Measurements from ENCODE around the gene FARSA.
"Not testable (repeated sequence)": the region's sequence is repeated elsewhere in the genome, so short reads cannot be mapped to it uniquely, and the experiment has no call there.

FARSA gene

DNA sequence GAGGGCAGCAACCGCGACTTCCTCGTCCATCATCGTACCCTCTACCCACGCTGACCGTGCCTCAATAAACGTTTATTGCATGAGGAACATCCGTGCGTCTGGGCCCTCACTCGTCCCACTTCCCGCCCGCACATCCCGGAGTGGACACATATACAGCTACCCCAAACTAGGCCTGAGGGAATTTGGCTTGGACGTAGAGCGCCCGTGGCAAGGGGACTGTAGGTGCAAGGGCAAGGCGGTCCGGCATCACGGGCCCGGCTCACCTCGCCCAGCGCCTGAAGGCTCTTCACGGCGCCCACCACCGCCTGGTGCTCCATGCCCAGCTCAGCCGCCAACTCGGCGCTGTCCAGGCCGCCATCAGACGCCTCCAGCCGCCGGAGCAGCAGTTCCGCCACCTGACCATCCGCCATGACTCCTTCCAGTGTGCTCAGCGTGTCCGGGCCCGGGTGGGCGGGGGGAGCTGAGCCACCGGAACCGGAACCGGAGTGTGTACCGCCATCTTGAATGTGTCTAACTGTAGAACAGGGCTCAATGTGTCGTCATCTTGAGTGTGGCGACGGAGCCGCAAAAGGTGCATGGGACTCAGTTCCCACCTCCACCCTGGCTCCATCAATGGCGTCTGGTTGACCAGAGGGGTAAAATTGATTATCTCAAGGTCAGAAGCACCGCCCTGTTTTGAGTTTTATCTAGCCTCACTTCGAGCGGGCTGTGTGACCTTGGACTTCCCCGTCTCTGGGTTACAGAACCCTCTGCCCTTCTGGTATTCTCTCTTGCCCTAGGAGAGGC lies at the start of gene FARSA:
Gene FARSA, minus strand, starts transcription at position 425 of the 786 bp plus-strand sequence. Its CDS starts 15 bp downstream, at position 410.
- peak; percentile 89 to 90 for DNase-seq

DNA sequence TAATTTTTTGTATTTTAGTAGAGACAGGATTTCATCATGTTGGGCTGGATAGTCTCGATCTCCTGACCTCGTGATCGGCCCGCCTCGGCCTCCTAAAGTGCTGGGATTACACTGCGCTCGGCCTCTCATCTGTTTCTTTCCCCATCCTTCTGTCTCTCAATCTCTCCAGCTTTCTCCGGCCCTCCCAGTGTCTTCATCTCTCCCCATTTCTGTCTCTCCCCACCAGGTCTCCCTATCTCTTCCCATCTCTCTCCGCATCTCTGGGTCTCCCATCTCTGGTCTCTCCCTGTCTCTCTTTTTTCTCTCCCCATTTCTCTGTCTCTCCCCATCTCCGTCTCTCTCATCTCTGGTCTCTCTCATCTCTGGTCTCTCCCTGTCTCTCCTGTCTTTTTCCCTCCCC lies 49.6 kb upstream of the FARSA start:
- DNase-seq: no peak

DNA sequence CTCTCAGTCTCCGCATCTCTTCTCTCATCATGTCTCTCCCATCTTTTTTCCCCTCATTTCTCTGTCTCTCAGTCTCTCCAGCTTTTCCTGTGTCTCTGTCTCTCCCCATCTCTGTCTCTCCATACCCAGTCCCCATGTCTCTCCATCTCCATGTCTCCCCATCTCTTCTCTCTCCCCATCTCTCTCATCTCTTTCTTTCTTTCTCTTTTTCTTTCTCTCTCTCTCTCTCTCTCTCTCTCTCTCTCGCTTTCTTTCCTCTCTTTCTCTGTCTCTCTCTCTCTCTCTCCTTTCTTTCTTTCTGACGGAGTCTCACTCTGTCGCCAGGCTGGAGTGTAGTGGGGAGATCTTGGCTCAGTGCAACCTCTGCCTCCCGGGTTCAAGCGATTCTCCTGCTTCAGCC lies 49.1 kb upstream of the FARSA start:
- no peak for DNase-seq

DNA sequence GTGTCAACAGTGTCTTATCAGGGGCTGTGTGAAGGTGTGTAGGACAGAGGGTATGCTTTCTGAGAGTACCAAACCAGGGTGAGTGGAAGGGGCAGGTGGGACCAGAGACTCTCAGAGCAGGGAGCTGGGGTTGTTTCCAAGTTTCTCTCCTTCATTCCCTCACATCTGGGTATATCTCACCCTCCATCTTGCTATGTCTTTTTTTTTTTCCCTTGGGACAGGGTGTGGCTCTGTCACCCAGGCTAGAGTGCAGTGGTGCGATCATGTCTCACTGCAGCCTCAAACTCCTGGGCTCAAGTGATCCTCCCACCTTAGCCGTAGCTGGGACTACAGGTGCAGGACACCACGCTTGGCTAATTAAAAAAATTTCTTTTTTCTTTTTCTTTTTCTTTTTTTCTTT lies 46.5 kb upstream of the FARSA start:
- no peak for DNase-seq

DNA sequence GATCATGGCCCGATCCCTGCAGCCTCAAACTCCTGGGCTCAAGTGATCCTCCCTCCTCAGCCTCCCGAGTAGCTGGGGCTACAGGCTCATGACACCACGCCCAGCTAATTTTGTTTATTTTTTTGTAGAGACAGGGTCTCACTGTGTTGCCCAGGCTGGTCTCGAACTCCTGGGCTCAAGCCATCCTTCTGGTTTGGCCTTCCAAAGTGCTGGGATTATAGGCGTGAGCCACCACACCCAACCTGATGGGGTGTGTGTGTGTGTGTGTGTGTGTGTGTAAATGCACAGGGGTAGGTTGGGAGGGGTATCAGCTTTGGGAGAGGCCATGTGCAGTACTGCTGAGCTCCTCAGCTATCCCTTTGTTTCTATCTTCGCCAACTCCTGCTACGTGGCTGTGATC lies 42.6 kb upstream of the FARSA start:
- DNase-seq: not testable (repeated sequence)

DNA sequence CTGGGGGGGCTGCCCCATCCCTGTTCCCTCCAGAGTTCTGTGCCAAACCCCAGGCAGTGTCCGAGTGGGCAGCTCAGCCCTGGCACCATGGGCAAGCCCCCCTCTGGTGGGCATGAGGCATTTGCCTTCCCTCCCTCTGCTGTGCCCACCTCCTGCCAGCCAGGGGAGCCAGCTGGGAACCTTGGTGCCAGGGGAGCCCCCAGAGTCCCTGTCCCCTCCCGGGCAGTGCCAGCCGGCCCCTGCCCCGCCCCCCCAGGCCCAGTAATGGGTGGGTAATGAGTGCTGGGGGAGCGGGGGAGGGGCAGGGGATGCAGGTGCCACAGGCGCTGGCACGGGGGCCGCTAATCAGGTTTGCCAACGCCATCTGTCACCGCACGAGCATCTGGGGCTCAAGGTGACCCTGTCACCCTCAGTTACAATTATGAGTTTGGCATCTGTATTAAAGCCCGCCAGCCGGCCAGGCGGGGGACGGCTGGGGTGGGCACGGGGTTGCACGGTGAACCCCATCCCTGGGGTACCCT lies 41.8 kb upstream of the FARSA start:
- DNase-seq: no peak

DNA sequence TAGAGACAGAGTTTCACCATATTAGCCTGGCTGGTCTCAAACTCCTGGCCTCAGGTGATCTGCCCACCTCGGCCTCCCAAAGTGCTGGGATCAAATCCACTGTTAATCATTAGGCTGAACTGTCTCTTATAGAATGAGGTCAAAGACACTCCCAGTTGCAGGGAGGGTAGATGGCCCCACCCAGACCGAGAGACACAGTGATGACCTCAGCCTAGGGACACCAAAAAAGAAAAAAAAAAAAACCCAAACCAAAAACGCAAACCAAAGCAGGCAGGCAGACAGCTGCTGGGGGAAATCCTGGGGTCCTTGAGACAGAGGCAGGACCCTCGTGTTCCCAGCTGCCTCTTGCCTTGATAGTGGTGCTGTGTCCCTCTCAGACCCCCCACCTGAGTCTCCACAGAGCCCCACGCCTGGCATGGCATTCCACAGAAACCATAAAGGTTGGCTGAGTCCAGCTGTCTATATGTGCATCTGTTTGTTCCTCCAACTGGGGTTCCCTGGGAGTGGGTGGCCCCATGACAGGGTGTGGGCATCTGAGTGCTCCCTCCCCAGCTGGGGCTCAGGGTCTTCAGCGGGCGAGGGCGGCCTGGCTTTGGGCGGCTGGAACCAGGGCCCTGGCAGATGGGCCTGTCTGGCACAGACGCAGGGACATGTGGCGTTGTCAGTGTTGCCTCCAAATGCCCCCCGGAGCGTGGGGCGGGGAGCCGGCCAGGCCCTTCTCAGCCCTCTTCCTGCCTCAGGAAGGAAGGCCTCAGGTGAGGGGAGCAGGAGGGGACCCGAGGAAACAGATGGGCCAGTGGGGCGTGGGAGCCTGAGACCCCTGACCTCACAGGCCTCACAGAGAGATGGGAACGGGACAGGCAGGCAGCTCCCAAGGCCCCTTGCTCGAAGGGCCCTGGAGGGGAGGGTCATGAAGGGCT lies 41.0 kb upstream of the FARSA start:
- no peak for DNase-seq

DNA sequence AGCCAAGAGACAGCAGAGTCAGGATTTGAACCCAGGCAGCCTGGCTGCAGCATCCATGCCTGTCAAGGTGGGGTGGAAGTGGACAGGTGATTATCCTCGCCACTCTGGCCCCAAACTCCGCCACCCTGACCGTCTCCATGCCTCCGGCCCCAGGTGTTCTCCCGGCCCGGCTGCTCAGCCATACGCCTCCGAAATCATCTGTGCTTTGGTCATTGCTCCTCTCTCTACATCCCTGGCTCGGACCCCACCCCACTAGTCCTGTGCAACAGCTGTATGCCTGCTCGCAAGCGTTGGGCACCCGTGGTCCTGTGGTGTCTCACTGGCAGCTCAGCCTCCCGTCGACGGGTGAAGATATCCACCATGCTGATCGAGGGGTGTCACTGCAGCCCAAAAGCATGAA lies 39.7 kb upstream of the FARSA start:
- DNase-seq: no peak

DNA sequence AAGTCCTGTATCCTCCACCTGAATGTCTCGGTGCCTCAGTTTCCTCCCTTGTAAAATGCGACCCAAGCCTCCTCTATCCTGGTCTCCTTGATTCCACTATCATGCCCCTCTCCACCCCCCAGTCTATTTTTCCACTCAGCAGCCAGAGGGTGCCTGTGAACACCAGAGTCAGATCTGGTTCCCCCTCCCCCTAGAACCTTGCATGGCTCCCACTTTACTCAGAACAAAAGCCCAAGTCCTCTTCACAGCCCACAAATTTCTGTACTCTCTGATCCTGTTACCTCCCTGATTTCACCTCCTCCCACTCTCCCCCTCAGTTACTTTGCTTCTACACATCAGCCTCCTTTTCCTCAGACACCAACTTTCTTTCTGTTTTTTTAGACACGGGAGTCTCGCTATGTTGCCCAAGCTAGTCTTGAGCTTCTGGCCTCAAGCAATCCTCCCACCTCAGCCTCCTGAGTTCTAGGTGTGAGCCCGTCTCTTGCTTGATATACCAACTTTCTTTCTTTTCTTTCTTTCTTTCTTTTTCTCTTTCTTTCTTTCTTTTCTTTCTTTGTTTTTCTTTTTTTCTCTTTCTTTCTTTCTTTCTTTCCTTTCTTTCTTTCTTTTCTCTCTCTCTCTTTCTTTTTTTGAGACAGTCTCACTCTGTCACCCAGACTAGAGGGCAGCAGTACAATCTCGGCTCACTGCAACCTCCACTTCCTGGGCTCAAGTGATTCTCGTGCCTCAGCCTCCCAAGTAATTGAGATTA lies 36.7 kb upstream of the FARSA start:
- DNase-seq: no peak

DNA sequence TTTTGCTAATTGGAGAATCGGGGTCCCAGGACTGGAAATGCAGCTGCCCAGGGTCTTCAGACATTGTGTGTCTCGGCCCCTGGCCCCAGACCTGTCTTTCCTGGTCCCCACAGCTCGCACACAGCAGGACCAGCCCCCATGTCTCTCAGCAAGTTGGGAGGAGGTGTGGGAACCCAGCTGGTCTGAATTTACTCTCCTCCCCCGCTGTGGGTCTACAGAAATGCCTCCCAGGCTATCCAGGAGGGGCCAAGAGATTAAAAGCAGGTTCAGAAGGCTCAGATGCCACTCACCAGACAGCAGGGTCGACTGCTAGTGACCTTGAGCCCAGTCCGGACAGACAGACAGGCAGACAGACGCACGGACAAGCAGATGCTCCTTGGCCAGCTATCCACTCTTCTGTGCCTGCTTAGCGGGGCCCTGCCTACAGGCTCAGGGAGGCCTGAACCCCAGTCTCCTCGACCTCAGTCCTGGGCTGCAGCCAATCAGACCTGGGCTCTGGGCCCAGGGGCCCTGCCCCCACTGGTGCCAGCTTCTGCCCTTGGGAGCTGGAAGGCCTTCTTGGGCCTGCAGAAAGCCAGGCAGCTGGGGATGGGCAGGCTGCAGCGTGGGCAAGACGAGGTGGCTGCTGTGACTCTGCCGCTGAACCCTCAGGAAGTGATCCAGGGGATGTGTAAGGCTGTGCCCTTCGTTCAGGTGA lies 35.9 kb upstream of the FARSA start, which contains the start of gene DAND5:
Gene DAND5, plus strand, starts transcription at position 285 of the 697 bp plus-strand sequence. Its CDS starts 85 bp downstream, at position 370.
- no peak for DNase-seq

DNA sequence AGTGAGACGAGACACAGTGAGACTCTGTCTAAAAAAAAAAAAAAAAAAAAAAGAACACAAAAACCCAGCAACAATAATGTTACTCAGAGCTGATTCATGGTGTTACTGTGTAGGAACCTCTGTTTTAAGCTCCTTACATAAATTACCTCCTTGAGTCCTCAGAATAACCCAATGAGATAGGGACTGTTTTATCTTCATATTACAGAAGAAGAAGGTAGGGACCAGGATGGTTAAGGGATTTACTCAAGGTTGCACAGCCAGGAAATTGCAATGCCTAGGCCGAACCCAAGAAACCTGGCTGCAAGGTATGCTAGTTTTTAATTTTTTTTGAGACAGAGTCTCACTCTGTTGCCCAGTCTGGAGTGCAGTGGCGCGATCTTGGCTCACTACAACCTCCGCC lies 34.4 kb upstream of the FARSA start:
- DNase-seq: no peak

DNA sequence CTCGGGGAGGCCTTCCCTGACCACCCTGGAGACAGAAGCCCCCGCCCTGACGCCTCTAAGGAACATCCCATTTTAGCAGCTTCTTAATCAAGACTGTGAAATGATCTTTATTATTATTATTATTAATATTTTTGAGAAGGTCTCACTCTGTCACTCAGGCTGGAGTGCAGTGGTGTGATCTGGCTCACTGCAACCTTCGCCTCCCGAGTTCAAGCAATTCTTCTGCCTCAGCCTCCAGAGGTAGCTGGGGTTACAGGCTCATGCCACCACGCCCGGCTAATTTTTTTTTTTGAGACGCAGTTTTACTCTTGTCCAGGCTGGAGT lies 32.3 kb upstream of the FARSA start:
- no peak for DNase-seq

DNA sequence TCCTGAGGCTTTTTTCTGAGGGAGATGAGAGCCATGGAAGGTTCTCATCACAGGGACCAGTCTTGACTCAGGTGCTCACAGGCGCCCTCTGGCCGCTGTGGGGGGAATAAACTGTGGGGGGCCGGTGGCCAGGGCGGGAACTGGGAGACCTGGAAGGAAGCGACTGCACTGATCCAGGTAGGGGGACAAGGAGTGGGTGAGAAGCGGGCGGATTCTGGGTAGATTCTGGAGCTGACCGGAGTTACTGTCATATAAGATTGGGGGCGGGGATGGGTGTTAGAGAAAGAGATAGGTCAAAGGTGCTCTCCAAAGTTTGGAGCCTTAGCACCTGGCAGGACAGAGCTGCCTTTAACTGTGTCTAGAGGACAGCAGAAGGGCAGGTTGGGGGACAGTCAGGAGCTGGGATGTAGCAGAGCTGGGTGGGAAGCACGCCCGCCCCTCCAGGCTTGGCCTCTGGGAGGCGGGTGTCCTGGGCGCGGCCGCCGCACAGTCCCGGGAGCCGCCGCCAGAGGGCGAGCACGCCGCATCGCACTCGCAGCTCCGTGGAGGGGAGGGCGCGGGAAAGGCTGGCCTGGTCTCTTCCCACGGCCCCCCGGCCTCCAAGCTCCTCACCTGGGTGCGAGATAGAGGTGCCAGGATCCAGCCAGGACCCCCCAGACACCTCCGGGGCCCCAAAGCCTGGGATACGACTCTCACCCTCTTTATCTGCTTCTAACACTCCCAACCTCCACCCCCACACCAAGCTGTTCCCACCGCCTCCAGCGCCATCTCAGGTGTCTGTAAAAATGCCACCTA lies 31.7 kb upstream of the FARSA start:
- peak; percentile 88 to 90 for DNase-seq

DNA sequence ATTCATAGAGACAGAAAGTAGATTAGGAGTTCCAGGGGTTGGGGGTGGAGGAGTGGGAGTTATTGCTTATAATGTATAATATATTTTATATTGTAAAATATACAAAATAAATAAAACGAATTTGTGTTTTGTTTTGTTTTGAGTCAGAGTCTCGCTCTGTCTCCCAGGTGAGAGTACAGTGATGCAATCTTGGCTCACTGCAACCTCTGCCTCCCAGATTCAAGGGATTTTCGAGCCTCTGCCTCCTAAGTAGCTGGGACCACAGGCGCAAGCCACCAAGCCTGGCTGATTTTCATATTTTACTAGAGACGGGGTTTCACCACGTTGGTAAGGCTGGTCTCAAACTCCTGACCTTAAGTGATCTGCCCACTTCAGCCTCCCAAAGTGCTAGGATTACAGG lies 26.0 kb upstream of the FARSA start:
- DNase-seq: no peak

DNA sequence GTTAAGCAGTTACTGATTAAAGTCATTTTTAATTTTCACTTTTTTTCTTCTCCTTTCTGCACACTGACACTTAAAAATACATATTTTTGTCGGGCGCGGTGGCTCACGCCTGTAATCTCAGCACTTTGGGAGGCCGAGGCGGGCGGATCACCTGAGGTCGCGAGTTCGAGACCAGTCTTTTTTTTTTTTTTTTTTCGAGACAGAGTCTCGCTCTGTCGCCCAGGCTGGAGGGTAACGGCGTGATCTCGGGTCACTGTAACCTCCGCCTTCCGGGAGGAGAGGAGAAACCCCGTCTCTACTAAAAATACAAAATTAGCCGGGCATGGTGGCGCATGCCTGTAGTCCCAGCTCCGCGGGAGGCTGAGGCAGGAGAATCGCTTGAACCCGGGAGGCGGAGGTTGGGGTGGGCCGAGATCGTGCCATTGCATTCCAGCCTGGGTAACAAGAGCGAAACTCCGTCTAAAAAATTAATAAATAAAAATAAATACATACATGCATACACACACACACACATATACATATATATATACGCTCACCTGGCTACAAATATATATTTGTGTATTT lies 24.0 kb upstream of the FARSA start:
- DNase-seq: peak in 1 of 2 donors; percentile 37

DNA sequence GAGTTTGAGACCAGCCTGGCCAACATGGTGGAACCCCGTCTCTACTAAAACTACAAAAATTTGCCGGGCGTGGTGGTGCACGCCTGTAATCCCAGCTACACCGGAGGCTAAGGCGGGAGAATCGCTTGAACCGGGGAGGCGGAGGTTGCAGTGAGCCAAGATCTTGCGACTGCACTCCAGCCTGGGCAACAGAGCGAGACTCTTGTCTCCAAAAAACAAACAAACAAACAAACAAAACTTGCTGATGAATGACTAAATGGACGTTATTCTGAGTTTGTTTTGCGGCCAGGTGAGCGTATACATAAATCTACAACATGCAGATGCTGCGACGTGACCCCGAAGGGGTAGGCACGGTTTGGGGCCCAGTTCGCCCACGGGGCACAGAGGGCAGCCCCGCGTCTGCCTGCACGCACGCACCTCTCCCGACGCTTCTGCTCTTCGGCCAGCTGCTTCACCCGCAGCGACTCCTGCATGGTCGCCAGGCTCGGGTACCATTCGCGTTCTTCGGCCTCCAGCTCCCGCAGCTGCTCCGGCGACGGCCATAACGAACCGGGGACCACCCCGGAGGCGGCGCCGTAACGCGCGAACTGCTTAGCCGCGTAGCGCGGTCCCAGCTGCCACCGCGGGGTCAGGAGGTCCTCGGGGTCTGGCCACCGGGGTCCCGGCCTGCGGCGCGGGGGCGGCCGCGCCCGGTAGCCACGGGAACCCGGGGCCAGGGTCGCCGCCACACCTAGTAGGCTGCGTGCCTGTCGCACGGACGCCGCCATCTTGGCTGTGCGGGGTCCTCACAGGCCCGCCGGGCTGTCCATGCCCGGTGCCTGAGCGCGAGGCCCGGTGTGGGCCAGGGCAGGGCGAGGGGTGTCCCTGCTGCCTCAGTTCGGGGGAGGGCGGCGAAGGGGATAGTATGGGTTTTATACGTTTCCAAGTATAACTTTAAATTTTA lies 23.2 kb upstream of the FARSA start, which contains the start of gene GADD45GIP1:
Gene GADD45GIP1, minus strand, starts transcription at position 778 of the 943 bp plus-strand sequence. Its CDS starts 11 bp downstream, at position 767.
- DNase-seq: peak; percentile 86 to 90

DNA sequence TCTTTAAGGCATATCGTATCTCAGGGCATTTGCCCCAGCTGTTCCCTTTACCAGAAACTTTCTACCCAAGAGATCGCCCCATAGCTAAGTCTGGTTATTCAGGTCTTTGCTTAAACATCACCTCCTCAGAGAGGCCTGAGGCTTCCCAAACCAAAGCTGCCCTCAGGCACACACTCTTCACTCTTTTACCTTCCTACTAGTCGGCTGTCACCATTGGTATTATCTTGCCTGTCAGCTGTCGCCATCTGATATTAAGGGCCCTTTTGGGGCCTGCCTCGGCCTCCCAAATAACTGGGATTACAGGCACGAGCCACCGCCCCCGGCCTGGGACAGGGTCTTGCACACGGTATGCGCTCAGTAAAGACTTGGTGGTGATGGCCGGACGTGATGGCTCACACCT lies 22.5 kb upstream of the FARSA start:
- DNase-seq: no peak

DNA sequence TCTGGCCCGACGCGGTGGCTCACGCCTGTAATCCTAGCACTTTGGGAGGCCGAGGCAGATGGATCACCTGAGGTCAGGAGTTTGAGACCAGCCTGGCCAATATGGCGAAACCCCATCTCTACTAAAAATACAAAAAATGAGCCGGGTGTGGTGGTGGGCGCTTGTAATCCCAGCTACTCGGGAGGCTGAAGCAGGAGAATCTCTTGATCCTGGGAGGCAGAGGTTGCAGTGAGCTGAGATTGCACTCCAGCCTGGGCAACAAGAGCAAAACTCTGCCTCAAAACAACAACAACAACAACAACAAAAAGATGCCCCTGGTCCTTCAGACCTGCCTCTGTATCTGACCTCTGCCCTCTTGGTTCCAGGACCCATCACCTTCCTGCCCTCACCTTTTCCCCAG lies 22.1 kb upstream of the FARSA start:
- not testable (repeated sequence) for DNase-seq

DNA sequence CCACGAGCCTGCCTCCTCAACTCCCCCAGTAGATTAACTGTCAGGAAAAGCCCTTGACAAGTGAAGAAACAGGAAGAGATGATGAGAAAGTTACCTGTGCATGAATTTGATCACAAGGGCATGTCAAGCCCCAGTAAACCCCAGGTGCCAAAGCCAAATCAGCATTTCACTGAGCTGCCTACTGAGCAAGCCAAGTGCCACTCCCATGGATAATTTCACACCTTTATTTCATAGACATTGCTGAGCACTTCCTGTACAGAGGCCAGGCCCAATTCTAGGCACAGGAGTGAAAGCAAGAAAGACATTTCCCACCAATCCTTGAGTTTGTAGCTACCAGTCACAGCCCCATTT lies 21.1 kb upstream of the FARSA start:
- no peak for DNase-seq
